Activated CD8-positive, alpha-beta T cell treated with anti-CD3 and anti-CD28 coated beads for 36 hours (primary cell): ENCODE measurements around the gene TTC19. TPM values are rescaled to one million over a fixed set of nuclear protein-coding genes. Genes with fewer than 3 reads are reported as not detected.

ENCODE experiments used
- ATAC-seq: fragments of 200-7000 bp; cut with Tn5 transposase; one replicate; pipeline ENCODE4 v1.10.0; 2021; ENCODE audit warnings: mild to moderate bottlenecking, moderate library complexity
- CTCF ChIA-PET: fragments of 350-600 bp; sonication (Branson Sonifier 250); formaldehyde crosslinking; loops from one replicate; lab custom pipeline; 2021; ENCODE audit warnings: antibody characterized with exemption; lab: Charles Lee
- POLR2A ChIA-PET: fragments of 350-600 bp; sonication (Branson Sonifier 250); formaldehyde crosslinking; loops from one replicate; lab custom pipeline; 2021; ENCODE audit warnings: antibody characterized with exemption; lab: Charles Lee
- DNase-seq: peaks from one replicate; pipeline ENCODE4 v3.0.0-alpha.2; 2020
- H3K27ac Mint-ChIP-seq: one replicate; pipeline ENCODE4 v1.8.0; 2021; ENCODE audit warnings: mild to moderate bottlenecking, mixed read lengths
- H3K27me3 Mint-ChIP-seq: one replicate; pipeline ENCODE4 v1.8.0; 2021; ENCODE audit warnings: mixed read lengths
- H3K36me3 Mint-ChIP-seq: one replicate; pipeline ENCODE4 v1.8.0; 2021; ENCODE audit warnings: low read depth, mixed read lengths
- H3K4me1 Mint-ChIP-seq: one replicate; pipeline ENCODE4 v1.8.0; 2021; ENCODE audit warnings: low read depth, mixed read lengths
- H3K4me3 Mint-ChIP-seq: one replicate; pipeline ENCODE4 v1.8.0; 2021; ENCODE audit warnings: mild to moderate bottlenecking, moderate library complexity, mixed read lengths
- H3K9me3 Mint-ChIP-seq: one replicate; pipeline ENCODE4 v1.8.0; 2021; ENCODE audit warnings: mixed read lengths
- intact Hi-C: fragments of 100-400 bp; cut with micrococcal nuclease; formaldehyde crosslinking; loops from one replicate; pipeline ENCODE4 v1.10.0; 2022
- total RNA-seq, 2 experiments: library from RNA; stranded (reverse); gene quantifications; one replicate each; pipeline ENCODE4 v1.2.3, GENCODE V29; 2021
- TF ChIP-seq, protein P1 (sequence below): fragments of 200-600 bp; IDR thresholded peaks from one replicate; pipeline ENCODE4 v1.8.0; 2022; ENCODE audit warnings: antibody characterized with exemption, mild to moderate bottlenecking

Gene TTC19
- total RNA-seq, 2 experiments from 2014 or later = 24.7 to 26.0 TPM

DNA sequence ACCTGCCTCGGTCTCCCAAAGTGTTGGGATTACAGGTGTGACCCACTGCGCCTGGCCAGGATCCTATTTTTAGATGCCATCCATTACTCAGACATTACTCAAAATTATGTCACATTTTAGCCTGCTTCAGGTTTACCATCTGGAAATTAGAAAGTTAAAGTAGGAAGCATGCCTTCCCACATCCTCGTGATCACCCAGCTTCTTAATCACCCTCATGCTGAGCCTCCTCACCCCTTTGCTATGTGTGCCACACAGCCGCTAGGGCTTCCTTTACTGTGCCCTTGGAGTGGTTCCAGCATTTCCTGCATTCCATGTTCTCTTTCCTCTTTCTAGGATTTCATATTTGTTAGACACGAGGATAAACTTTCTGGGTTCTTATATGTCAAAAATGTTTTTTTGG is 45.4 kb upstream of the TTC19 start:
- no peak overlapping the region for H3K27ac Mint-ChIP-seq
- intact Hi-C loops = no loop called here
- POLR2A ChIA-PET = no interaction called here
- ATAC-seq = no peak
- no peak overlapping the region for H3K4me3 Mint-ChIP-seq
- TF ChIP-seq, protein P1, sequence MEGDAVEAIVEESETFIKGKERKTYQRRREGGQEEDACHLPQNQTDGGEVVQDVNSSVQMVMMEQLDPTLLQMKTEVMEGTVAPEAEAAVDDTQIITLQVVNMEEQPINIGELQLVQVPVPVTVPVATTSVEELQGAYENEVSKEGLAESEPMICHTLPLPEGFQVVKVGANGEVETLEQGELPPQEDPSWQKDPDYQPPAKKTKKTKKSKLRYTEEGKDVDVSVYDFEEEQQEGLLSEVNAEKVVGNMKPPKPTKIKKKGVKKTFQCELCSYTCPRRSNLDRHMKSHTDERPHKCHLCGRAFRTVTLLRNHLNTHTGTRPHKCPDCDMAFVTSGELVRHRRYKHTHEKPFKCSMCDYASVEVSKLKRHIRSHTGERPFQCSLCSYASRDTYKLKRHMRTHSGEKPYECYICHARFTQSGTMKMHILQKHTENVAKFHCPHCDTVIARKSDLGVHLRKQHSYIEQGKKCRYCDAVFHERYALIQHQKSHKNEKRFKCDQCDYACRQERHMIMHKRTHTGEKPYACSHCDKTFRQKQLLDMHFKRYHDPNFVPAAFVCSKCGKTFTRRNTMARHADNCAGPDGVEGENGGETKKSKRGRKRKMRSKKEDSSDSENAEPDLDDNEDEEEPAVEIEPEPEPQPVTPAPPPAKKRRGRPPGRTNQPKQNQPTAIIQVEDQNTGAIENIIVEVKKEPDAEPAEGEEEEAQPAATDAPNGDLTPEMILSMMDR = no peak
- no peak for DNase-seq
- peaks cover 25% of the 10 kb centered on the region for H3K4me1 Mint-ChIP-seq
- no peaks in the 10 kb centered on the region for H3K36me3 Mint-ChIP-seq
- H3K27me3 Mint-ChIP-seq = peaks cover 11% of the 10 kb centered on the region
- no peaks in the 10 kb centered on the region for H3K9me3 Mint-ChIP-seq
- CTCF ChIA-PET = no interaction called here

DNA sequence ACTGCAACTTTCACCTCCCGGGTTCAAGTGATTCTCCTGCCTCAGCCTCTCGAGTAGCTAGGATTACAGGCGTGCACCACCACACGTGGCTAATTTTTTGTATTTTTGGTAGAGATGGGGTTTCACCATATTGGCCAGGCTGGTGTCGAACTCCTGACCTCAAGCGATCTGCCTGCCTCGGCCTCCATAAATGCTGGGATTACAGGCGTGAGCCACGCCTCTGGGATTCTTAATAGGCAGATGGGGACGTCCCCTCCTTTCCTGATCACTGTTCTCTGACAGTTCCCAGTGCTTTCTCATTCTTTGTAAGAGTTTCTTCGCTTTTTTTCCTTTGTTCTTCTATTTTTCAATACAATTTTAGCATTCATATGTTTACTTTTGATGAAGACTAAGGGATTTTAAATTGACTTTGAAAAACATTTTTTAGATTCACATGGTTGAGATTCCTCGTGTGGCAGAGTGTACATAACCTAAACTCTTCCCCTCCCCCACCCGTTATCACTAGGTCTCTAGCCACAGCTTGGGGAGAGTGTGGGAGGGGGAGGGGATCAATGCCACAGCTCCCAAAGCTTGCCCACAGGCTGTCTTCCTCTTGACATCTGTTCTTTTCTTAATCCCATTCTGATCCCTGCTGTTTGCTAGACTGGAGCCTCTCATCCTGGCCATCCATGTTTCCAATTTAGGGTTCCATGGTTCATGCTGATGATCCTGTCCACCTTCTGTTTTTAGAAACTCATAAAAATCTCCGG is 43.7 kb upstream of the TTC19 start:
- H3K27me3 Mint-ChIP-seq = peaks cover 11% of the 10 kb centered on the region

DNA sequence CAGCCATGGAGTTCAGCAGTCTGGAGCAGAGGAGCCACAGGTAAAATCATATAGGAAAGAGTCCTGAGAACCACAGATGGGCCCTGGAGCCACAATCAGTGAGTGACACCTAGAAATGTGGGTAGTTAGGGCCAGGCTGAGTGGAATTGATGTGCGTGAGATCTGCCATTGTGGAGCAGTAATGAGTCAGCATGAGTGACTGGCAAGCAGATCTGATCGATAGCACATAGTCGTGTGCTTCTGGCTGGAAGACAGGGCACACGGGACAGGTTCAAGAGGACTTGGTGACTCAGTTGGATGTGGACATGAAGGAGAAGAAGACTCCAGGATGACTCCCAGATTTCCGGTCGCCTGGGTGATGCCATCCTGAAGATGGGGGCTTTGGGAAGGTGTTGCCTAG is 42.4 kb upstream of the TTC19 start:
- peak; percentile 57 for DNase-seq
- TF ChIP-seq, protein P1 = no peak
- POLR2A ChIA-PET = no interaction called here
- no peak overlapping the region for H3K4me3 Mint-ChIP-seq
- no peaks in the 10 kb centered on the region for H3K9me3 Mint-ChIP-seq
- H3K27me3 Mint-ChIP-seq = peaks cover 14% of the 10 kb centered on the region
- peak; percentile 32 for ATAC-seq
- no peaks in the 10 kb centered on the region for H3K36me3 Mint-ChIP-seq
- intact Hi-C loops = loop anchor here (5.0 kb wide), 1 partner anchor 40 kb away; the partner anchor contains the start of genes TTC19 and ZSWIM7
- no peak overlapping the region for H3K27ac Mint-ChIP-seq
- CTCF ChIA-PET = no interaction called here
- H3K4me1 Mint-ChIP-seq = peaks cover 34% of the 10 kb centered on the region

More for the DNA sequence above, 43.7 kb upstream of the TTC19 start:
- intact Hi-C loops = loop anchor here (5.0 kb wide), 1 partner anchor 41 kb away; the partner anchor contains the start of genes TTC19 and ZSWIM7
- no peaks in the 10 kb centered on the region for H3K36me3 Mint-ChIP-seq
- CTCF ChIA-PET = no interaction called here
- H3K27ac Mint-ChIP-seq = no peak overlapping the region
- ATAC-seq = no peak
- no peak for DNase-seq
- TF ChIP-seq, protein P1 = no peak
- no peaks in the 10 kb centered on the region for H3K9me3 Mint-ChIP-seq
- no peak overlapping the region for H3K4me3 Mint-ChIP-seq
- peaks cover 31% of the 10 kb centered on the region for H3K4me1 Mint-ChIP-seq
- POLR2A ChIA-PET = no interaction called here

DNA sequence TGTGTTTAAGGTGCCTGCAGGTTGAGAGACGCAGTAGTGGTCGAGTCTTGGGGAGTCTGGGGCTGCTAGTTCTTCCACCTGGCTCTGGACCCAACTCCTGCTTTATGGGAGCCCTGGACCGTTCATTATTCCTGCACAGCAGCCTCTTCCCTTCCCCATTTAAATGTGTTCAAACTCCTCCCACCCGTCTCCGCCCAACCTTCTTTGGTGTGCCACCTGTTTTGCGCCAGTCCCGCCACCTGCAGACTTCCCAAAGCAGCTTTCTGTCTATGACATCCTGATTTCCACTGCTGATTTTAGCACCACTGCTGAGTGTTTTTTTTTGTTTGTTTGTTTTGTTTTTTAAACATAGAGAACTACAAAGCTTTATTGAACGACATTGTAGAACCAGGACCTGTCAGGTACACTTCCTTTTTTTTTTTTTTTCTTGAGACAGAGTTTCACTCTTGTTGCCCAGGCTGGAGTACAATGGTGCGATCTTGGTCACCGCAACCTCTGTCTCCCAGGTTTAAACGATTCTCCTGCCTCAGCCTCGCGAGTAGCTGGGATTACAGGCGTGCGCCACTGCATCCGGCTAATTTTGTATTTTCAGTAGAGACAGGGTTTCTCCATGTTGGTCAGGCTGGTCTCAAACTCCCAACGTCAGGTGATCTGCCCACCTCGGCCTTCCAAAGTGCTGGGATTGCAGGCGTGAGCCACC is 41.9 kb upstream of the TTC19 start:
- H3K36me3 Mint-ChIP-seq = no peaks in the 10 kb centered on the region
- peaks cover 34% of the 10 kb centered on the region for H3K4me1 Mint-ChIP-seq
- CTCF ChIA-PET = interaction anchor here (1.1 to 1.4 kb wide), 2 partner anchors 13 to 19 kb away, joined by 3 to 4 read pairs; partner anchors contain the start of gene ADORA2B
- ATAC-seq = no peak
- peaks cover 14% of the 10 kb centered on the region for H3K27me3 Mint-ChIP-seq
- POLR2A ChIA-PET = interaction anchor here (0.6 to 2.3 kb wide), 5 partner anchors 12 to 42 kb away, joined by 3 to 19 read pairs (median 5); partner anchors contain the start of genes ADORA2B, TTC19 and ZSWIM7
- DNase-seq = no peak
- no peak overlapping the region for H3K27ac Mint-ChIP-seq
- no peak overlapping the region for H3K4me3 Mint-ChIP-seq
- intact Hi-C loops = loop anchor here (5.0 kb wide), 1 partner anchor 40 kb away; the partner anchor contains the start of genes TTC19 and ZSWIM7
- TF ChIP-seq, protein P1 = no peak
- no peaks in the 10 kb centered on the region for H3K9me3 Mint-ChIP-seq
